ENCODE results near the gene CCDC110. TPM values are rescaled to one million over a fixed set of nuclear protein-coding genes. Genes with fewer than 3 reads are reported as not detected.

Gene CCDC110
- total RNA-seq, 1 experiment from 2014 or later: not detected

- DNase-seq: peak; percentile 18
- no peak overlapping the region for H3K27ac Mint-ChIP-seq (ENCODE audit: unreplicated experiment)
- TF ChIP-seq CTCF (IDR thresholded peaks at IDR 0.05; ENCODE audit: unreplicated experiment): no peak
- no TSS peak for BruUV-seq (replicated peaks)
- no peaks in the 10 kb centered on the region for H3K9me3 Mint-ChIP-seq (ENCODE audit: low read depth, unreplicated experiment)
- CTCF ChIA-PET: no interaction called here
- intact Hi-C loops (cut with micrococcal nuclease; ENCODE audit: unreplicated experiment): loop anchor here (1.0 kb wide), 1 partner anchor 127 kb away; no protein-coding TSS in a partner anchor
- H3K4me1 Mint-ChIP-seq (ENCODE audit: low read depth, unreplicated experiment): no peaks in the 10 kb centered on the region
- peaks cover 45% of the 10 kb centered on the region for H3K27me3 Mint-ChIP-seq (ENCODE audit: unreplicated experiment)
- peaks cover 12% of the 10 kb centered on the region for H3K36me3 Mint-ChIP-seq (ENCODE audit: insufficient read depth, unreplicated experiment)
- peak overlapping the region; percentile 68 for H3K4me3 Mint-ChIP-seq (ENCODE audit: low read depth, unreplicated experiment)
These were observed 885 bp downstream of the CCDC110 start for GRCh38 chr4:185470501-185471195.

- no peak for DNase-seq
- Mint-ChIP-seq H3K4me3 (ENCODE audit: low read depth, unreplicated experiment) (no peak overlapping the region), H3K27ac (ENCODE audit: unreplicated experiment) (no peak overlapping the region), H3K27me3 (ENCODE audit: unreplicated experiment) (peaks cover 46% of the 10 kb centered on the region), H3K9me3 (ENCODE audit: low read depth, unreplicated experiment) (no peaks in the 10 kb centered on the region), H3K4me1 (ENCODE audit: low read depth, unreplicated experiment) (no peaks in the 10 kb centered on the region), H3K36me3 (ENCODE audit: insufficient read depth, unreplicated experiment) (peaks cover 12% of the 10 kb centered on the region)
- BruUV-seq (replicated peaks): no TSS peak
- CTCF ChIA-PET: no interaction called here
- TF ChIP-seq CTCF (IDR thresholded peaks at IDR 0.05; ENCODE audit: unreplicated experiment): no peak
- intact Hi-C loops (cut with micrococcal nuclease; ENCODE audit: unreplicated experiment): no loop called here
These were observed 1.9 kb downstream of the CCDC110 start for GRCh38 chr4:185469580-185470154.

- intact Hi-C loops (cut with micrococcal nuclease; ENCODE audit: unreplicated experiment): no loop called here
- Mint-ChIP-seq H3K4me1 (ENCODE audit: low read depth, unreplicated experiment) (no peaks in the 10 kb centered on the region), H3K9me3 (ENCODE audit: low read depth, unreplicated experiment) (no peaks in the 10 kb centered on the region), H3K36me3 (ENCODE audit: insufficient read depth, unreplicated experiment) (peaks cover 12% of the 10 kb centered on the region), H3K27ac (ENCODE audit: unreplicated experiment) (no peak overlapping the region), H3K27me3 (ENCODE audit: unreplicated experiment) (peaks cover 46% of the 10 kb centered on the region), H3K4me3 (ENCODE audit: low read depth, unreplicated experiment) (no peak overlapping the region)
- DNase-seq: no peak
- BruUV-seq (replicated peaks): no TSS peak
- CTCF ChIA-PET: no interaction called here
- no peak for TF ChIP-seq CTCF (IDR thresholded peaks at IDR 0.05; ENCODE audit: unreplicated experiment)
These were observed 2.5 kb downstream of the CCDC110 start for GRCh38 chr4:185468999-185469398.

GRCh38 chr4:185467991-185468390, 3.5 kb downstream of the CCDC110 start:
- no peak for DNase-seq
- no peak for TF ChIP-seq CTCF (IDR thresholded peaks at IDR 0.05; ENCODE audit: unreplicated experiment)
- intact Hi-C loops (cut with micrococcal nuclease; ENCODE audit: unreplicated experiment): no loop called here
- Mint-ChIP-seq H3K36me3 (ENCODE audit: insufficient read depth, unreplicated experiment) (peaks cover 12% of the 10 kb centered on the region), H3K4me3 (ENCODE audit: low read depth, unreplicated experiment) (no peak overlapping the region), H3K27me3 (ENCODE audit: unreplicated experiment) (peaks cover 46% of the 10 kb centered on the region), H3K27ac (ENCODE audit: unreplicated experiment) (no peak overlapping the region), H3K9me3 (ENCODE audit: low read depth, unreplicated experiment) (no peaks in the 10 kb centered on the region), H3K4me1 (ENCODE audit: low read depth, unreplicated experiment) (no peaks in the 10 kb centered on the region)
- no TSS peak for BruUV-seq (replicated peaks)
- CTCF ChIA-PET: no interaction called here

Measured in Calu3 (cell line).